Measurements from ENCODE around the gene C1QTNF6.

Gene C1QTNF6

DNA sequence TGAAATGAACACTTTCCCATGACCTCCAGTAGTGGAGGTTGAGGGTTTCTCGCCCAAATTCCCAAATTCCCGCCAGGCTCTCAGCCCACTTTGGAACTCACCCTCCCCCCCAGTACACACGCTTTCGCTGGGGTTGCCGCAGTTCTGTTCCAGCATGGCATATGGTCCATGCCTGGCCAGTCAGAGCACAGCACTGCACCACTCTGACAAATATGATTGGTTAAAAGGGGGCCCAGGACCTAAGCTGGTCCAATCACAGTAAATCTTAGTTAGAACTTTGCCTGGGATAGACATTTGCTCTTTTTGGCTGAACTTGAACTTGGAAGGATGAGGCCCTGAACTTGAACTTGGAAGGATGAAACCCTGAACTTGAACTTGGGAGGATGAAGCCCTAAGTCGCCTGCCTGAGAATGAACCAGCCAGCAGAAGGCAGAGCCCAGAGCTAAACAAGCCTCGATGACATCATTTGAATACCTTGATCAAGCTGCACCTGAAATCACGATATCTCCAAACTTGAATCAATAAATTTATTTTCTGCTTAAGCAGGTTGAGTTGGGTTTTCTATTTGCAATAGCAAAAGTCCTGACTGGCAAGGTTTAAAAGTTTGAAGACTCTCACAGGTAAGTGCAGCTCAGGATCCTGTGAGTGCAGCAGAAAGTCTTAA, 36.8 kb upstream of the C1QTNF6 start:
- TF ChIP-seq RARB (CRISPR knock-in tag; IDR thresholded peaks at IDR 0.05) (no peak), ZFP30 (CRISPR knock-in tag; IDR thresholded peaks at IDR 0.05) (no peak), TOX (CRISPR knock-in tag; IDR thresholded peaks at IDR 0.05; ENCODE audit: borderline replicate concordance) (no peak), TCF4 (CRISPR knock-in tag; IDR thresholded peaks at IDR 0.05; ENCODE audit: borderline replicate concordance) (no peak), ARNTL (CRISPR knock-in tag; IDR thresholded peaks at IDR 0.05; ENCODE audit: borderline replicate concordance, low read depth) (no peak), SNAI2 (CRISPR knock-in tag; IDR thresholded peaks at IDR 0.05) (no peak), ZNF565 (CRISPR knock-in tag; conservative IDR thresholded peaks at IDR 0.05; ENCODE audit: low read depth) (no peak), ZC3H10 (CRISPR knock-in tag; IDR thresholded peaks at IDR 0.05) (no peak), ESRRG (CRISPR knock-in tag; IDR thresholded peaks at IDR 0.05) (no peak), BACH2 (CRISPR knock-in tag; IDR thresholded peaks at IDR 0.05; ENCODE audit: borderline replicate concordance) (no peak), CSDC2 (CRISPR knock-in tag; IDR thresholded peaks at IDR 0.05) (no peak)
- TF ChIP-seq, protein P1, sequence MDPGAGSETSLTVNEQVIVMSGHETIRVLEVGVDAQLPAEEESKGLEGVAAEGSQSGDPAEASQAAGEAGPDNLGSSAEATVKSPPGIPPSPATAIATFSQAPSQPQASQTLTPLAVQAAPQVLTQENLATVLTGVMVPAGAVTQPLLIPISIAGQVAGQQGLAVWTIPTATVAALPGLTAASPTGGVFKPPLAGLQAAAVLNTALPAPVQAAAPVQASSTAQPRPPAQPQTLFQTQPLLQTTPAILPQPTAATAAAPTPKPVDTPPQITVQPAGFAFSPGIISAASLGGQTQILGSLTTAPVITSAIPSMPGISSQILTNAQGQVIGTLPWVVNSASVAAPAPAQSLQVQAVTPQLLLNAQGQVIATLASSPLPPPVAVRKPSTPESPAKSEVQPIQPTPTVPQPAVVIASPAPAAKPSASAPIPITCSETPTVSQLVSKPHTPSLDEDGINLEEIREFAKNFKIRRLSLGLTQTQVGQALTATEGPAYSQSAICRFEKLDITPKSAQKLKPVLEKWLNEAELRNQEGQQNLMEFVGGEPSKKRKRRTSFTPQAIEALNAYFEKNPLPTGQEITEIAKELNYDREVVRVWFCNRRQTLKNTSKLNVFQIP (CRISPR knock-in tag; IDR thresholded peaks at IDR 0.05; ENCODE audit: borderline replicate concordance, low read depth) = no peak
- TF ChIP-seq, protein P2, sequence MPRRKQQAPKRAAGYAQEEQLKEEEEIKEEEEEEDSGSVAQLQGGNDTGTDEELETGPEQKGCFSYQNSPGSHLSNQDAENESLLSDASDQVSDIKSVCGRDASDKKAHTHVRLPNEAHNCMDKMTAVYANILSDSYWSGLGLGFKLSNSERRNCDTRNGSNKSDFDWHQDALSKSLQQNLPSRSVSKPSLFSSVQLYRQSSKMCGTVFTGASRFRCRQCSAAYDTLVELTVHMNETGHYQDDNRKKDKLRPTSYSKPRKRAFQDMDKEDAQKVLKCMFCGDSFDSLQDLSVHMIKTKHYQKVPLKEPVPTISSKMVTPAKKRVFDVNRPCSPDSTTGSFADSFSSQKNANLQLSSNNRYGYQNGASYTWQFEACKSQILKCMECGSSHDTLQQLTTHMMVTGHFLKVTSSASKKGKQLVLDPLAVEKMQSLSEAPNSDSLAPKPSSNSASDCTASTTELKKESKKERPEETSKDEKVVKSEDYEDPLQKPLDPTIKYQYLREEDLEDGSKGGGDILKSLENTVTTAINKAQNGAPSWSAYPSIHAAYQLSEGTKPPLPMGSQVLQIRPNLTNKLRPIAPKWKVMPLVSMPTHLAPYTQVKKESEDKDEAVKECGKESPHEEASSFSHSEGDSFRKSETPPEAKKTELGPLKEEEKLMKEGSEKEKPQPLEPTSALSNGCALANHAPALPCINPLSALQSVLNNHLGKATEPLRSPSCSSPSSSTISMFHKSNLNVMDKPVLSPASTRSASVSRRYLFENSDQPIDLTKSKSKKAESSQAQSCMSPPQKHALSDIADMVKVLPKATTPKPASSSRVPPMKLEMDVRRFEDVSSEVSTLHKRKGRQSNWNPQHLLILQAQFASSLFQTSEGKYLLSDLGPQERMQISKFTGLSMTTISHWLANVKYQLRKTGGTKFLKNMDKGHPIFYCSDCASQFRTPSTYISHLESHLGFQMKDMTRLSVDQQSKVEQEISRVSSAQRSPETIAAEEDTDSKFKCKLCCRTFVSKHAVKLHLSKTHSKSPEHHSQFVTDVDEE (CRISPR knock-in tag; IDR thresholded peaks at IDR 0.05) = no peak
- TF ChIP-seq, protein P3, sequence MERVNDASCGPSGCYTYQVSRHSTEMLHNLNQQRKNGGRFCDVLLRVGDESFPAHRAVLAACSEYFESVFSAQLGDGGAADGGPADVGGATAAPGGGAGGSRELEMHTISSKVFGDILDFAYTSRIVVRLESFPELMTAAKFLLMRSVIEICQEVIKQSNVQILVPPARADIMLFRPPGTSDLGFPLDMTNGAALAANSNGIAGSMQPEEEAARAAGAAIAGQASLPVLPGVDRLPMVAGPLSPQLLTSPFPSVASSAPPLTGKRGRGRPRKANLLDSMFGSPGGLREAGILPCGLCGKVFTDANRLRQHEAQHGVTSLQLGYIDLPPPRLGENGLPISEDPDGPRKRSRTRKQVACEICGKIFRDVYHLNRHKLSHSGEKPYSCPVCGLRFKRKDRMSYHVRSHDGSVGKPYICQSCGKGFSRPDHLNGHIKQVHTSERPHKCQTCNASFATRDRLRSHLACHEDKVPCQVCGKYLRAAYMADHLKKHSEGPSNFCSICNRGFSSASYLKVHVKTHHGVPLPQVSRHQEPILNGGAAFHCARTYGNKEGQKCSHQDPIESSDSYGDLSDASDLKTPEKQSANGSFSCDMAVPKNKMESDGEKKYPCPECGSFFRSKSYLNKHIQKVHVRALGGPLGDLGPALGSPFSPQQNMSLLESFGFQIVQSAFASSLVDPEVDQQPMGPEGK (CRISPR knock-in tag; IDR thresholded peaks at IDR 0.05; ENCODE audit: borderline replicate concordance) = no peak
- no peak for ATAC-seq

DNA sequence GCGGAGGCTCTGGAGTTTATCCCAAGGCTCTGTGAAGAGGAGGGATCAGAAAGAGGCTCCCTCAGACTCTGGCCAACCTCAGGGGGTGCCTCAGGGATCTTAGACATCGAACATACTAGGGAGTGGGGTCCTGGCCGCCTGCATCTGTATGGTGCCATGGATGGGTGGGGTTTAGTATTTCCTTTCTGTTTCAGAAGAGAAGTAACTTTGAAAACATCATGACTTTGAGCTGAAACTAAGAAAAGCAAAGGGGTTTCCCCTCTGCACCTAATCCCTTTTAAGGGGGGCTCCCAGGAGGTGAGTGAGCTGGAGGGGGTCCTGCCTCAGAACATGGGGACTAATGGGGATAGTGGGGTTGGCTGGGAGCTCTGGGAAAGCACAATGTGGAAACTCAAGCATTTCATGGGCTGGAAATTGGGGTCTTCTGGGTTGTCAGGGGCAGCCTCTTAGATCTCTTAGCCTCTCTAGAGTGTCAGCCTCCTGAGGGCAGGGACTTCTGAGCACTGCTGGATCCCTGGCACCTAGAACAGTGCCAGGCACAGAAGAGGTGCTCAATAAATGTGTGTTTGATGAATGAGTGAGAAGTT, 36.0 kb upstream of the C1QTNF6 start:
- ATAC-seq = no peak
- no peak for TF ChIP-seq RARB (CRISPR knock-in tag; IDR thresholded peaks at IDR 0.05)
- TF ChIP-seq, protein P4, sequence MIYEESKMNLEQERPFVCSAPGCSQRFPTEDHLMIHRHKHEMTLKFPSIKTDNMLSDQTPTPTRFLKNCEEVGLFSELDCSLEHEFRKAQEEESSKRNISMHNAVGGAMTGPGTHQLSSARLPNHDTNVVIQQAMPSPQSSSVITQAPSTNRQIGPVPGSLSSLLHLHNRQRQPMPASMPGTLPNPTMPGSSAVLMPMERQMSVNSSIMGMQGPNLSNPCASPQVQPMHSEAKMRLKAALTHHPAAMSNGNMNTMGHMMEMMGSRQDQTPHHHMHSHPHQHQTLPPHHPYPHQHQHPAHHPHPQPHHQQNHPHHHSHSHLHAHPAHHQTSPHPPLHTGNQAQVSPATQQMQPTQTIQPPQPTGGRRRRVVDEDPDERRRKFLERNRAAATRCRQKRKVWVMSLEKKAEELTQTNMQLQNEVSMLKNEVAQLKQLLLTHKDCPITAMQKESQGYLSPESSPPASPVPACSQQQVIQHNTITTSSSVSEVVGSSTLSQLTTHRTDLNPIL (CRISPR knock-in tag; IDR thresholded peaks at IDR 0.05; ENCODE audit: low read depth) = no peak
- TF ChIP-seq ISL1 (CRISPR knock-in tag; IDR thresholded peaks at IDR 0.05) = no peak
- TF ChIP-seq ZFP3 (CRISPR knock-in tag; IDR thresholded peaks at IDR 0.05) = no peak
- no peak for TF ChIP-seq BACH2 (CRISPR knock-in tag; IDR thresholded peaks at IDR 0.05; ENCODE audit: borderline replicate concordance)
- TF ChIP-seq, protein P1 (CRISPR knock-in tag; IDR thresholded peaks at IDR 0.05; ENCODE audit: borderline replicate concordance, low read depth) = no peak

DNA sequence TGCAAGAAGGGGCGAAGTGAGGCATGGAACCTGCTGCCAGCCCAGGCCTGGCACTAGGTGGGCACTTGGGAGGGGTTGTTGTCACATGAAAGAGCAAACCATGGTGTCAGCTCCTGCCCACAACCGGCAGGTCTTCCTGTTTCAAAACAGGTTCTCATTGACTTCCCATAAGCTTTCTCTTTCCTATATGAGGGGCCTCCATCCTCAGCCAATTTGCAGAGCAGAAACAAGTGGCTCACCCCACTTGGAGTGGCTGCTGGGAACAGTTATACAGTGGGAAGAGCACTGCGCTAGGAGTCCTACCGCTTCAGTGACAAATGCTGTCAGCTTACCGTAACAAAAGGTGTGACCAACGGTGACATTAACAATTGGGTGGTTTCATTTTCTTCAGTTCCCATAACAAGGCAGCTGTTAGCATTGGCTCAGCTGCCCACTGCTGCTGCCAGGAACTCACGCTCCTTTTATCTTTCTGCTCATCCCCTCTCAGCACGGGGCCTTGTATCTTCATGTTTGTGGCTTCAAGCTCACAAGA, 34.5 kb upstream of the C1QTNF6 start:
- ATAC-seq = no peak
- no peak for TF ChIP-seq ZNF8 (CRISPR knock-in tag; IDR thresholded peaks at IDR 0.05)
- TF ChIP-seq GLIS3 (CRISPR knock-in tag; IDR thresholded peaks at IDR 0.05) = no peak
- TF ChIP-seq ZNF70 (CRISPR knock-in tag; IDR thresholded peaks at IDR 0.05) = no peak
- no peak for TF ChIP-seq OSR1 (CRISPR knock-in tag; IDR thresholded peaks at IDR 0.05)
- TF ChIP-seq, protein P5, sequence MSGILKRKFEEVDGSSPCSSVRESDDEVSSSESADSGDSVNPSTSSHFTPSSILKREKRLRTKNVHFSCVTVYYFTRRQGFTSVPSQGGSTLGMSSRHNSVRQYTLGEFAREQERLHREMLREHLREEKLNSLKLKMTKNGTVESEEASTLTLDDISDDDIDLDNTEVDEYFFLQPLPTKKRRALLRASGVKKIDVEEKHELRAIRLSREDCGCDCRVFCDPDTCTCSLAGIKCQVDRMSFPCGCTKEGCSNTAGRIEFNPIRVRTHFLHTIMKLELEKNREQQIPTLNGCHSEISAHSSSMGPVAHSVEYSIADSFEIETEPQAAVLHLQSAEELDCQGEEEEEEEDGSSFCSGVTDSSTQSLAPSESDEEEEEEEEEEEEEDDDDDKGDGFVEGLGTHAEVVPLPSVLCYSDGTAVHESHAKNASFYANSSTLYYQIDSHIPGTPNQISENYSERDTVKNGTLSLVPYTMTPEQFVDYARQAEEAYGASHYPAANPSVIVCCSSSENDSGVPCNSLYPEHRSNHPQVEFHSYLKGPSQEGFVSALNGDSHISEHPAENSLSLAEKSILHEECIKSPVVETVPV (CRISPR knock-in tag; IDR thresholded peaks at IDR 0.05) = no peak
- no peak for TF ChIP-seq TOX (CRISPR knock-in tag; IDR thresholded peaks at IDR 0.05; ENCODE audit: borderline replicate concordance)
- no peak for TF ChIP-seq ESRRG (CRISPR knock-in tag; IDR thresholded peaks at IDR 0.05)
- no peak for TF ChIP-seq TCF4 (CRISPR knock-in tag; IDR thresholded peaks at IDR 0.05; ENCODE audit: borderline replicate concordance)
- TF ChIP-seq ZC3H10 (CRISPR knock-in tag; IDR thresholded peaks at IDR 0.05) = no peak
- TF ChIP-seq SNAI2 (CRISPR knock-in tag; IDR thresholded peaks at IDR 0.05) = no peak
- TF ChIP-seq, protein P2 (CRISPR knock-in tag; IDR thresholded peaks at IDR 0.05) = no peak
